Right ventricle myocardium superior (tissue), 1 donor: ENCODE results near the gene ATPAF2. TPM values are rescaled to one million over a fixed set of nuclear protein-coding genes. Genes with fewer than 3 reads are reported as not detected.
"Not testable (repeated sequence)": the region's sequence is repeated elsewhere in the genome, so short reads cannot be mapped to it uniquely, and the experiment has no call there.

Experiments used
- ATAC-seq: fragments of 200-7000 bp; cut with Tn5 transposase; one replicate; pipeline ENCODE4 v1.9.1; 2020; ENCODE audit warnings: mild to moderate bottlenecking; ENCODE audit not compliant: poor library complexity
- DNase-seq: peaks from one replicate; pipeline ENCODE4 v3.0.0-alpha.2; 2020
- intact Hi-C: fragments of 100-400 bp; cut with DNase I; formaldehyde crosslinking; loops from one replicate; pipeline ENCODE4 v1.11.2; 2022
- total RNA-seq: library from RNA; stranded (reverse); fragmentation: NEBNext Ultra II Directional; extraction: Animal tissue kit (Norgen Biotek cat#: 25700); gene quantifications from one replicate; pipeline ENCODE4 v1.2.1, GENCODE V29; 2021
- donor health status: DM: no; HTN: yes; CAD: no; lungs with severe emphysema.

The ATPAF2 gene
- total RNA-seq, 1 donor from 2014 or later, result 34.1 TPM

DNA sequence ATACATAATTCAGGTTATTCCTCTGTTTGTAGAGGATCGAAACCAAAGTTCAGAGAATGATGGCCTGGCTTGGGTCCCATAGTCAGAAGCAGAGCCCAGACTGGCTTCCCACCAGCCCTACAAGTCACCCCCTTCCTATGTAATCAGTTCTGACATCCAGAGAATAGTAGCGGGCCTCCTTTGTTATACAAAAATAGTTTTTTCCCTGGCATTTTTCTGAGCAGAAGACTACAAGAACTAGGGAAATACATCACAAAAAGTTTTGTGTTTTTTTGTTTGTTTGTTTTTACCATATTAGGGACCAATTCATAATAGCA is 19.2 kb downstream of the ATPAF2 start:
- ATAC-seq, result no peak
- intact Hi-C loops, result loop anchor here (10.0 kb wide), 1 partner anchor 95 kb away; no protein-coding TSS in a partner anchor
- DNase-seq, result no peak

DNA sequence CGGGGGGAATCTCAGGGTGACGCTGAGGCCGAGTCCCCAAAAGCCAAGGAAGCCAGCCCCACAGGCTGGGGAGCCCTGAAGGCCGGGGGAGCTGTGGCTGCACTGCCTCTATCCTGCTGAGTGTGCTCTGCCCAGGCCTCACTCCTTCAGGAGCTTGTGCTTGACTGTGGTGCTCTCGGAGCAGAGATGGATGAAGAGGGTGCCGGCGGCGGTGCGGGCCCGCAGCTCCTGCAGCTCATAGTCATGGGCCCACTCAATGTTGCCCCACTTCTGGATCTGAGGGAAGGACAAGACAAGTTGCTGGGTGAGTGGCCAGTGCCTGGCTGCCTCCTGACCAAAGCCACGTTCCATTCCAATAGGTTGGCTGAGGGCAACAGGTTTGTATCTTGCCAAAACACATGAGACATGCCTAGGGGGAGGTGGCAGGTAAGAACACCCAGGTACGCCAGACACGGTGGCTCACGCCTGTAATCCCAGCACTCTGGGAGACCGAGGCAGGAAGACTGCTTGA is 20.5 kb downstream of the ATPAF2 start:
- DNase-seq (no peak), ATAC-seq (peak; percentile 4)
- intact Hi-C loops, result no loop called here

DNA sequence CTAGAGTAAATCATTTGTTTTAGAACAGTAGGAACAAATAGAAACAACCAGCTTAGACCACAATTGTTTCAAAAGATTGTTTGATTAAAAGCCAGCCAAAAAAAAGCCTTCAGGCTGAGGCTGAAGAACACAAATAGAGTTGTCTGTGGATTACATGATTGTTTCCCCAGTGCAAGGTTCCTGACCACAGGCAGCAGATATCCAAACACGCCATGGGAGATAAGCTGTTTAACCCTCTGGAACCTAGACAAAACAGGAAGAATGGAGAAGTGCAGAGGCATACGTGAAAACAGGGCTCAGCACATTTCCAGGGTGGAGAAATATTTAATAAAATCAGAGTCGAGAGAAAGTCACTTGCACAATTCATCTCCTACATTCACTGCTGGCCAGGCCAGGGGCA is 21.0 kb downstream of the ATPAF2 start:
- ATAC-seq (peak; percentile 38), DNase-seq (no peak)
- intact Hi-C loops, result no loop called here

DNA sequence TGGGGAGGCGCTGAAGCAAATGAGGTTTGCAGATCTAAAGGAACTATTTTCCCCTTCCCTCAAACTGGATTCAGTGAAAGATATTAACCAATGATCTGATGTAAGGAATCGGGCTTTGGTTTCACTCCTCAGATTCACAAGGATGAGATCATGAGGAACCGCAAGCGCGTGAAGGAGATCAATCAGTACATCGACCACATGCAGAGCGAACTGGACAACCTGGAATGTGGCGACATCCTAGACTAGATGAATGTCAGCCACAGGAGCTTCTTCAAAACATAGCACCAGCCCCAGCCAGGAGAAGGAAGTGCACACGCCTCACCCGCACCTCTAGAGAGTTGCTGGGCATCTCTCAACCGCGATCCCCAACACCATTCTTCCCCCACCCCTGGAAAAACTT is 22.5 kb downstream of the ATPAF2 start:
- DNase-seq (no peak), ATAC-seq (no peak)
- intact Hi-C loops, result no loop called here

DNA sequence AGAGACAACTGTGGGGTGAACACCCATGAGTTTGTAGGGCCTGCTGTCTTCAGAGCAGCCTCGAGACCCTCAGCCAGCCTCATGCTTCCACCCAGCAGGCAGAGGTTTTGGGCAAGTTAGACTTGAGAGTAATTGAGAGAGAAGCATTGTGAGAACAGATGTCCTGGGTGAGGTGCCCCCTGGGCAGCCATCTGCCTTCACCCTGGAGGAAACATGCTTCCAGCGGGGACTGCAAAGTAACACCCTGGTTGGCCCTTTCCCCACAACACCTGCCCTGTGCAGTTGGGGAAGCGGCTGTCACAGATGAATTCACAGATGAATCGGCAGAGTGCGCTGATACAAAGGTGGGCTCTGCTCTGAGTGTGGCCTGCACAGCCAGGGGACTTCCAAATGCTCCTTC is 23.4 kb downstream of the ATPAF2 start:
- intact Hi-C loops, result no loop called here
- DNase-seq (no peak), ATAC-seq (no peak)

DNA sequence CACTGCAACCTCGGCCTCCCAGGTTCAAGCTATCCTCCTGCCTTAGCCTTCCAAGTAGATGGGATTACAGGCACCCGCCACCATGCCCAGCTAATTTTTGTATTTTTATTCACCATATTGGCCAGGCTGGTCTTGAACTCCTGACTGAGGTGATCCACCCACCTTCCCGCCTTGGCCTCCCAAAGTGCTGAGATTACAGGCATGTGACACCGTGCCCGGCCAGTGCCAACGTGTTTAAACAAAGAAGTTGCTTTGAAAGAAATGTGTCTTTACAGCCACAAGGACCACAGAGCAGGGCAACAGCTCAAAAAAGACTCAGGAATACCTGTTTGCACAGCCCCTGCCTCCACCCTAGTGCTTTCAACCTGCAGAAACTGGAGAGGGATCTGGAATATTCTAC is 25.0 kb downstream of the ATPAF2 start:
- no peak for ATAC-seq
- intact Hi-C loops, result no loop called here
- no peak for DNase-seq

DNA sequence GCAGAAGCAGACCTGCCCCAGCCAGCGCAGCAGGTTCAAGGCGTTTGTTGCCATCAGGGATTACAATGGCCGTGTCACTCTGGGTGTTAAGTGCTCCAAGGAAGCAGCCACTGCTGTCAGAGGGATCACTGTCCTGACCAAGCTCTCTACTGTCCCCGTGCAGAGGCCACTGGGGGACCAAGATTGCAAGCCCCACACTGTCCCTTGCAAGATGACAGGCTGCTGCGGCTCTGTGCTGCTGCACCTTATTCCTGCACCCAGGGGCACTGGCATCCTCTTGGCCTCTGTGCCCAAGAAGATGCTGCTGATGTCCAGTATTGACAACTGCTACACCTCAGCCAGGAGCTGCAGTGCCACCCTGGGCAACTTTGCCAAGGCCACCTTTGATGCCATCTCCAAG is 27.7 kb downstream of the ATPAF2 start:
- intact Hi-C loops, result no loop called here
- ATAC-seq (no peak), DNase-seq (no peak)

DNA sequence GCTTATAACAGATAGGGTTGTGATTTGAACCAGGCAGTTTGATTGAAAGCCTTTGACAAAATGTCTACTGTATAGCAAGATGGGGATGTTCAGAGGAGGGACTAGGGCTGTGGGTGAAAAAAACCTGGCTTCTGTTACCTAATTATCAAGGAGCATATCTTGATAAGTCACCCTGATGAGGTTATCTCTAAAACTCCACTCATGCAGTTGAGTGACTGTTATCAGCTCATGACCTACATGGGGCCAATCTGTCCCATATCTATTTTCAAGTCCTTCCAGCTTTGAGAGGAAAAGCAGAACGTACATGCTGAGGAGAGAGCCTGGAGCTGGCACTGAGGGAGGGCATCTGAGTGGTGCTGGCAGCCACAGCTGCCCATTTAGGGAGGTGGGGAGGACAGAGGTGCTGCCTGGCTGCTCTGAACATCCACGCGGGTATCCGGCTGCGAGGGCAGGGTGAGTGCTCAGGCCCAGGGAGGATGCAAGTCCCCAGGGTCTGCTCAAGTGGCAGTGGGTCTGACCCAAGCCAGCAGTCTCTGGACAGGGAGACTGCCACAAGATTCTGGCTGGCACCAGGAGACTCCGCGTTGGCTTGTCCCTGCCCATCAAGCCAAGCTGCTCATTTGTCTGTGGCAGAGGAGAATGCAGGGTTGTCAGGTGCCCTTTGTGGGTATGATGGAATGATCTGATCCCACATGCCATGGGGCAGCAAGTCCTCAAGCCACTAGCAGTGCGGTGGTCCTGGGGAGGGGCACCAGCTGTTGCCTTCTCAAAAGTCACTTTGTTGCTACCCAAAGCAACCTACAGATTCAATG is 29.2 kb downstream of the ATPAF2 start:
- intact Hi-C loops, result no loop called here
- peak; percentile 62 for DNase-seq
- ATAC-seq, result peak; percentile 88

DNA sequence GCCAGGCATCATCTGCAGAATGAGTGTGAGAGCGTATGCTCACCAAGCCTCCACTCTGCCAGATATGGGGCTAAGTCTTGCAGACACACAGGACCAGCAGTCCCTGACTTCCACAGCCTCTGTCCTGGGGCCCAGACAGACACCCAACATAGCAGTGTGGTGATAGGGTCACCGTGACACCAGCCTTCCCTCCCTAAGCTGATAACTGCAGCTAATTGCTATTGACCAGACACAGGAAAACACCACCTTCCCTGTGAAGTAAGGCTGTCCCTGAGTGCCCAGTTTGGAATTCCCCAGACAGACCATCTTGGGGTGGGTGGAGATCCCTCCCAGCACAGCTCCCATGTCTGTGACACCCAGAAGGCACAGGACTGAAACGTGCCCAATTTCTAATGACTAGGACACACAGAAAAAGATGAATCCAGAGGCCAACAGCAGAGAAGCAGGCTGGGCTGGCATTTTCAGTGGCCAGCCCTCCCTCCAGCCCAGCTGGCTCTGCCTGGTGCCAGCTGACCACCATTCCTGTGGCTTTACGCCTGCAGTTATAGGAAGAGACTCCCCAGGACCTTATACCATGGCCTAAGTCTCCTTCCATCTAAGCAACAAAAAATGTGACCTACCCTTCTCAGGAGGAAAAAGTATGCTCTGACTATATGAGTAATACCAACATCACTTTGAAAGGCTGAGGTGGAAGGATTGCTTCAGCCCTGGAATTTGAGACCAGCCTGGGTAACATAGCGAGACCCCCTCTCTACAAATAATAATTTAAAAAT is 30.3 kb downstream of the ATPAF2 start:
- intact Hi-C loops, result no loop called here
- DNase-seq (no peak), ATAC-seq (no peak)

DNA sequence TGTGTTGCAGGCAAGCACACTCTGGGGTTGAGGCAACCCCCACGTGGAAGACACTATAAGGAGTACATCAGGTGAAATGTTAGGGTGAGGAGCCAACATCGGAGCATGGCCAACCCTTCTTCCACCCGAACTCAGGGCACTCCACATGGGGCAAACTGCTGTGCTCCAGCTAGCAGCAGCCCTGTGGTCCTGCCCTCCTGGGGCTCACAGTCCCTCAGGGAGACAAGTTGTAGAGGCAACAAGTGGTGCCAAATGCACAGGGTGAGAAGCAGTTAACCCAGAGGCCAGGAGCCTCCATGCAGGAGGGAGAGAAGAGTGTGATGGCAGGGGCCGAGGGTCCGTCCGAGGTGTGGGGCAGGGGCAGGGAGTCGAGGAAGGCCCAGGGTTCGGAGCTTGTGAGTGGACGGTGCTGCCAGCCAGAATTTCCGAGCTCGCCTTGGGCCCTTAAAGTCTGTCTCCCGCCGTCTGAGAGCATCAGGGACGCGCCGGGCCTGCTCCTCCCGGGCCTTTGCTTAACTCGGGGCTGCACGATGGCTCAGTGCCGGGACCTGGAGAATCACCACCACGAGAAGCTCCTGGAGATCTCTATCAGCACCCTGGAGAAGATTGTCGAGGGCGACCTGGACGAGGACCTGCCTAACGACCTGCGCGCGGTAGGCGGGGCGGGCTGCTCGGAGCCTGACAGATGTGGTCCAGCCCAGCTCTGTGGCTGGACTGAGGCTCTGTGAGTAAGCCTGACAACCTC is 32.3 kb downstream of the ATPAF2 start:
- intact Hi-C loops, result no loop called here
- no peak for DNase-seq
- no peak for ATAC-seq

DNA sequence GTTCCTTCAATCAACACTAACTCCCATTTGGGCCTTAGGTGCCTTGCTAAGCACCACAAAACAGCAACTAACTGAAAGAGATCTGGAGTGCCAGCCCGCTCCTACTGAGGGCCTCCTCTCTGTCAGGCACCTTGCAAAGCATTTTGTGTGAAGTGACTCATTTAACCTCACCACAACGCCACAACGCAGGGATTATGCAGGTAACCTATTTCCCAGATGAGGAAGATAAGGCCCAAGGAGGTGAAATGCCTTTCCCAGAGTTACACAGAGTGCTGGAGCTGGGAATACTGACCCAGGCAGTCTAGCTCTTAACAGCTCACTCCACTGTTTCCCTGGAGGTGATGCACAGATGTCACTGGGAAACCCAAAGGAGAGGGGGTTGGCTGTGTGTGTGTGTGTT is 33.5 kb downstream of the ATPAF2 start:
- no peak for DNase-seq
- intact Hi-C loops, result no loop called here
- ATAC-seq, result no peak

DNA sequence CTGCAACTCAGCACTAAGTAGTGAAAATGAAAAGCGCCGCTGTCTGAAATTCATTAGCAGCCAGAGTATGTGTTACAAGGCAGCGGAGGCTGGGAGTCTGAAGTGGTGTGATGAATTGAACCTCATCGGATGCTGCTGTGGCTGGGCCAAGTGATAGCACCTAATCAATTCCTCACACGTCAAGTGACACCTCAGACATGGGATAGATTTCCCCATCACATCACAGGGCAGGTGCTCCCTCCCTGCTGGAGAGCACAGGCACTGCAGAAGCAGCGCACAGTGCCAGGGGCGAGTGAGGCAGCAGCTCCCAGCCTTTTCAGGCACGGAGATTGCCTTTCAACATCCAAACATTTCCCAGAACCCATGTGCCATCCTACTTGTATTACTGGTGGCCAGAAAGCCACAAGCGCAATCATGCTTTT is 34.1 kb downstream of the ATPAF2 start:
- peak; percentile 74 for ATAC-seq
- intact Hi-C loops, result no loop called here
- DNase-seq, result no peak

DNA sequence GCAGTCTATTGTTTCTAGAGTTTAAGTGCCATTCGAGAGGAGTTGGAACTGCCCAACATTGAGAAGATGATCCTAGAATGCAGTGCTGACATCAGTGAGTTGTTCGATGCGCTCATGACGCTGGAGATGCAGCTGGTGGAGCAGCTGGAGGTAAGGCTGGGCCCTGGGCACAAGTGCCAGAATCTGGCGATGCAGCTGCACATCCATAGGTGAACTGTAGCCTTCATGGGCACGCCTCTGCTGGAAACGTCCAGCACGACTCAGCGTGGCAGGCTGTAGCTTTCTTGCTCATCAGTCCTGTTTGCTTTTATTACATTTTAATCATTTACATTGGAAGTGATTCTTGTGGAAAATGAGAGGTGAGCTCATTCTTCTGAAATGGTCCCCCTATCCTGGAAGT is 34.6 kb downstream of the ATPAF2 start:
- intact Hi-C loops, result no loop called here
- no peak for DNase-seq

DNA sequence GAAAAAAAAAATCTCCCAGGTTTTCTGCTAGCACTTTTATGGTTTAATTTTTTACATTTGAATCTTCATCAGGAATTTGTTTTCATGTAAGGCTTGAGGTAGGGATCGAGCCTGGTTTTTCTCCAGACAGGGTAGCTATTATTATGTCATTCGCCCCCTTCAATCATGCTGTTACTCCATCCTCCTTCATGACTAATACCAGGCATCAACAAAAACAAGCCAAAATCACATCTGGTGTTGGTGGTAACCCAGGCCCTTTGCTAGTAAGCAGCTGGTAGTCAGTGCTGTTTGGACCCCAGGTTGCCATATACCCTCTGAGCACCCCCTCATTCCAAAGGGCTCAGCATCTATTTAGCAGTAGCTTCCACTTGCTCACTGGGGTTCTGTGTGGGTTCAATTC is 36.8 kb downstream of the ATPAF2 start:
- ATAC-seq (no peak), DNase-seq (no peak)
- intact Hi-C loops, result no loop called here

More for the DNA sequence above, 34.6 kb downstream of the ATPAF2 start:
- ATAC-seq, result no peak

DNA sequence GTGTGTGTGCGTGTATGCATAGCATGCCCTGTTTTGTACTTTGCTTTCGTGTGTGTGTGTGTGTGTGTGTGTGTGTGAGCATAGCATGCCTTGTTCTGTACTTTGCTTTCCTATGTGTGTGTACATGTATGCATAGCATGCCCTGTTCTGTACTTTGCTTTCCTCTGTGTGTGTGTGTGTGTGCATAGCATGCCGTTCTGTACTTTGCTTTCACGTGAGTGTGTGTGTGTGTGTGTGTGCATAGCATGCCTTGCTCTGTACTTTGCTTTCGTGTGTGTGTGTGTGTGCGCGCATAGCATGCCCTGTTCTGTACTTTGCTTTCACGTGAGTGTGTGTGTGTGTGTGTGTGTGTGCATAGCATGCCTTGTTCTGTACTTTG is 38.9 kb downstream of the ATPAF2 start:
- DNase-seq, result peak; percentile 3
- intact Hi-C loops, result no loop called here
- ATAC-seq, result no peak

DNA sequence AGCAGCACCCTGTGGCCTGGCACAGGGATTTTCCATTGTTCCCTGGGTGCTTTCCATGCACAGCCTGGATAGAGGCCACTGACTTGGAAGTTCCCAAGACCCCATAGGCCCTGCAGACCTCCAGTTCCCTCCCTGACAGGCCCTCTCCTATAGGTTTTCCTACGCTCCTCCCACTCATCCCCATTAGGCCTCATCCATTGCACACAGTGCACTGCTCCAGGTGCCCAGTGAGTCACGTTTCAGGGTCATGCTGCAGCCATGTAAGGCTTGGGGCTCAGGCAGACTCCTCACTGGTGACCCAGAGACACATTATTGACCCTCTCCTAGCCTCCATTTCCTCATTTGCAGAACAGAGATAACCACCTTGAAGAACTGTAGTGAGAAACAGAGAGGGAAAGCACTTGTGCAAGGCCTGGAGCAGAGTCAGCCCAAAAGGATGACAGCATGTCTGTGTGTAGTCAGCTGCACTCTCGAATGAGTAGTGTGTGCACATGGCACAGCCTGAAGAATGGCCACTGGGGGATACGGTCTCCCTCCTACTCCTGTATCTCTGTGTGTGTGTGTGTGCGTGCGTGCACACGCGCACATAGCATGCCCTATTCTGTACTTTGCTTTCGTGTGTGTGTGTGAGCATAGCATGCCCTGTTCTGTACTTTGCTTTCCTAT is 39.5 kb downstream of the ATPAF2 start:
- ATAC-seq (no peak), DNase-seq (no peak)
- intact Hi-C loops, result no loop called here

DNA sequence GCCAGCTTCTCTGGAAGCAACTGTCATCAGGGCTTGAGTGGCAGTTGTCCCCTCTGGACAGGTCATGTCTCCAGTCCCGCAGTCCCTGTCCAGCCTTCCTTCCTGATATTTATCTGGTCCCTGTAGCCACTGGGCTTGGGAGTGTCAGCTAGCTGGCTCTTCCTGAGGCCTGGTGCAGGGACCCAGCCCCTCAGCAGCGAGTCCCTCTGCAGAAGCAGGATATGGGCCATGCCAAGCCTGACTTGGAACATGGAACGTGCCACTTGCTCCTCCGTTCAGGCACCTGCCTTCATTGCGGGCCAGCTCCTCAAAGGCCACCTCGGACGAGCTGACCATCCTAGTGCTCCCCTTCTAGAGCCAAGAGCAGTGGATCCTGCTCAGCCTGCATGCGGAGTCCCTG is 40.0 kb downstream of the ATPAF2 start:
- ATAC-seq (no peak), DNase-seq (no peak)
- intact Hi-C loops, result no loop called here

DNA sequence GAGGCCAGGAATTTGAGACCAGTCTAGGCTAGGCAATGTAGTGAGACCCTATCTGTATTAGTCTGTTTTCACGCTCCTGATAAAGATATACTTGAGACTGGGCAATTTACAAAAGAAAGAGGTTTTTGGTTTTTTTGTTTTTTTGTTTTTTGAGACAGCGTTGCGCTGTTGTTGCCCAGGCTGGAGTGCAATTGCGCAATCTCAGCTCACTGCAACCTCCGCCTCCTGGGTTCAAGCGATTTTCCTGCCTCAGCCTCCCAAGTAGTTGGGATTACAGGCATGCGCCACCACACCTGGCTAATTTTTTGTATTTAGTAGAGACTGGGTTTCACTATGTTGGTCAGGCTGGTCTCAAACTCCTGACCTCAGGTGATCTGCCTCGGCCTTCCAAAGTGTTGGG is 43.1 kb downstream of the ATPAF2 start:
- intact Hi-C loops, result loop anchor here (2.0 kb wide), 1 partner anchor 37 kb away; no protein-coding TSS in a partner anchor
- not testable (repeated sequence) for ATAC-seq, DNase-seq
